ENCODE results near the gene RAD9A. TPM values are rescaled to one million over a fixed set of nuclear protein-coding genes. Genes with fewer than 3 reads are reported as not detected.
A peak's percentile ranks its signal among the peaks of the same experiment; 100 is the strongest.

Gene RAD9A
- total RNA-seq, 1 experiment from 2014 or later: 20.9 TPM

GRCh38 chr11:67435727-67436458 is 44.1 kb downstream of the RAD9A start:
- no peaks in the 10 kb centered on the region for H3K79me1 ChIP-seq (ENCODE audit: insufficient read depth, low read depth, low read length, poor library complexity, severe bottlenecking)
- no peaks in the 10 kb centered on the region; the same call in 1 of the 2 replicates for H3K4me1 ChIP-seq (ENCODE audit: insufficient read depth, low read length)
- H3K9me3 Mint-ChIP-seq: no peaks in the 10 kb centered on the region
- no peak overlapping the region for H2BK12ac ChIP-seq (ENCODE audit: insufficient read length, low read depth, low read length)
- no peak overlapping the region for H4K8ac ChIP-seq (replicated peaks; ENCODE audit: insufficient read length, low read depth, low read length)
- no peak overlapping the region for H2BK15ac ChIP-seq (ENCODE audit: low read depth, low read length)
- no peaks in the 10 kb centered on the region for H3K23me2 ChIP-seq (ENCODE audit: insufficient read length, low read depth, low read length, poor library complexity, severe bottlenecking)
- H4K5ac ChIP-seq (ENCODE audit: insufficient read length, low read depth, low read length): no peak overlapping the region
- H3K56ac ChIP-seq (ENCODE audit: insufficient read length, low read depth, low read length): no peak overlapping the region
- H3K4me2 ChIP-seq (ENCODE audit: insufficient read depth, insufficient read length, low read length): no peak overlapping the region
- H2BK120ac ChIP-seq (ENCODE audit: low read depth, low read length, poor library complexity, severe bottlenecking): peak overlapping the region; percentile 8
- H3K14ac ChIP-seq (ENCODE audit: insufficient read depth, low read length): peak overlapping the region; percentile 18; the same call in 1 of the 2 replicates
- H3K27ac Mint-ChIP-seq: peak overlapping the region; percentile 44 to 96 (median 94); a peak in 5 of 7 replicates
- H3K27me3 ChIP-seq (ENCODE audit: insufficient read depth, low read length): no peaks in the 10 kb centered on the region
- no peak overlapping the region for H2BK20ac ChIP-seq (ENCODE audit: low read depth, low read length, poor library complexity, severe bottlenecking)
- H2AFZ ChIP-seq (ENCODE audit: low read length): no peak overlapping the region
- no peak overlapping the region for H3T11ph ChIP-seq (ENCODE audit: low read length)
- H3K18ac ChIP-seq (ENCODE audit: insufficient read length, low read depth, low read length): peak overlapping the region; percentile 47
- H3K79me2 ChIP-seq (ENCODE audit: insufficient read depth, low read length): no peaks in the 10 kb centered on the region
- no peak overlapping the region for H3K4ac ChIP-seq (ENCODE audit: low read depth, low read length)
- no peak overlapping the region for H3K4me3 Mint-ChIP-seq
- H3K9me3 ChIP-seq (ENCODE audit: control insufficient read depth, low read depth, low read length): no peaks in the 10 kb centered on the region
- peaks cover 4 to 10% of the 10 kb centered on the region in 2 experiments for H3K4me1 Mint-ChIP-seq
- WGBS (ENCODE audit: extremely low coverage, insufficient read length, low lambda C conversion rate): no CpG with 5 or more reads among the region's 38 CpGs
- peak overlapping the region; percentile 5 for H4K91ac ChIP-seq (ENCODE audit: insufficient read length, low read depth, low read length)
- no peak overlapping the region for H3K27ac ChIP-seq (ENCODE audit: insufficient read length, low read depth, low read length)
- no peaks in the 10 kb centered on the region; the same call in 1 of the 2 replicates for H3K27me3 Mint-ChIP-seq (ENCODE audit: low read depth)
- peaks cover 13 to 49% (median 45%) of the 10 kb centered on the region in 3 experiments; a peak in 6 of 7 replicates for H3K36me3 Mint-ChIP-seq (ENCODE audit: insufficient read depth in 1 of 3, low read depth in 3 of 3)
- H2BK5ac ChIP-seq (ENCODE audit: insufficient read length, low read length): no peak overlapping the region
- no peak overlapping the region for H2AK5ac ChIP-seq (ENCODE audit: insufficient read length, low read length)
- no peak for DNase-seq
- no peaks in the 10 kb centered on the region for H4K20me1 ChIP-seq (ENCODE audit: control insufficient read depth, insufficient read depth, insufficient read length)
- no peak overlapping the region for H3K9ac ChIP-seq (ENCODE audit: extremely low read depth, insufficient read length, low read length)
- H3K23ac ChIP-seq (ENCODE audit: insufficient read length, low read depth, low read length): no peak overlapping the region
- no peak for TF ChIP-seq CTCF (conservative IDR thresholded peaks at IDR 0.05)

Data from H9 (cell line).